Stimulated activated memory B cell treated with anti-CD40 and anti-IgM and Interleukin-4, amounts not matched to agents 10 μg/mL and 1 μg/mL and 100 μg/mL, for 72 hours (primary cell): ENCODE data around the gene CSK.

ENCODE experiments used
- ATAC-seq: fragments of 150-1000 bp; cut with Tn5 transposase; 2 replicates; pipeline ENCODE4 v1.10.0; 2021
- H3K27ac Mint-ChIP-seq: one replicate; pipeline ENCODE4 v1.8.0; 2022; ENCODE audit warnings: mild to moderate bottlenecking, mixed read lengths
- H3K27me3 Mint-ChIP-seq: one replicate; pipeline ENCODE4 v1.8.0; 2022; ENCODE audit warnings: mixed read lengths
- H3K36me3 Mint-ChIP-seq: one replicate; pipeline ENCODE4 v1.8.0; 2022; ENCODE audit warnings: mixed read lengths
- H3K4me1 Mint-ChIP-seq: one replicate; pipeline ENCODE4 v1.8.0; 2022; ENCODE audit warnings: mixed read lengths
- H3K4me3 Mint-ChIP-seq: one replicate; pipeline ENCODE4 v1.8.0; 2022; ENCODE audit warnings: mild to moderate bottlenecking, moderate library complexity, mixed read lengths
- H3K9me3 Mint-ChIP-seq: one replicate; pipeline ENCODE4 v1.8.0; 2022; ENCODE audit warnings: mixed read lengths

Gene CSK

GRCh38 chr15:74816624-74817369 is 34.9 kb downstream of the CSK start:
- H3K9me3 Mint-ChIP-seq: no peaks in the 10 kb centered on the region
- H3K27ac Mint-ChIP-seq: no peak overlapping the region
- H3K4me1 Mint-ChIP-seq: peaks cover 51% of the 10 kb centered on the region
- H3K36me3 Mint-ChIP-seq: no peaks in the 10 kb centered on the region
- H3K4me3 Mint-ChIP-seq: no peak overlapping the region
- ATAC-seq: no peak
- peaks cover 9% of the 10 kb centered on the region for H3K27me3 Mint-ChIP-seq

DNA sequence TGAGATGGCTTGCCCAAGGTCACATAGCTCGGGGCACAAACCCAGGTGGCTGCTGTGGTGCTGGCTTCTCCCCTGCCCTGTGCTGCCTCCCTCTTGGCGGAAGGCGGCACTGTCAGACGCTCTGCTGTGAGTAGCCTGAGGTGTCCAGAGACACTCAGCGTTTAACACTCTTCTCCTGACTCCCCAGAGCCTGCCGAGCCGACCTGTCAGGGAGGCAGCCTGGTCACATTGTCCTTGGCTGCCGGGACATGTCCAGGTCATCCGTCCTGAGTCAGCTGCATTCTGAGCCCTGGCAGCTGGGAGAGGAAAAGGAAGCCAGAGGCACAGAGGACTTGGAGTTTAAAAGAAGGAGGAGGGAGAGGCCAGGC is 35.5 kb downstream of the CSK start:
- no peak overlapping the region for H3K27ac Mint-ChIP-seq

DNA sequence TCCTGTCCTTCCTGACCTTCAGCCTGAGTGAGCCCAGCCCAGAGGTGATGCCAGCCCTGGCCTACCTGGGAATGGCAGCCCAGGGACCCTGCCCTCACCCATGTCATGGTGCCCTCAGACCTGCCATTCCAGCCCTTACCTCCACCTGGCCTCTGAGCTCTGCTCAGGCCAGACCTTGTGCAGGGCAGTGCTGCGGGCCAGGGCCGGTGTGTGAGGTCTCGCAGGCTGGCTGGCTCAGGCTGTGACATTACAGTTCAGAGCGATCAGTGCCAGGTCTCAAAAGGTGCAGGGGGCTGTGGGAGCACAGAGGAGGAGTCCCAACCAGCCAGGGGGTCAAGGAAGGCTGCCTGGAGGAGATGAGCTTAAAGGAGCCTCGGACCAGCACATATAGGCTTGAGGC is 38.2 kb downstream of the CSK start:
- Mint-ChIP-seq H3K36me3 (no peaks in the 10 kb centered on the region), H3K9me3 (no peaks in the 10 kb centered on the region), H3K27ac (peak overlapping the region; percentile 14), H3K4me3 (no peak overlapping the region), H3K4me1 (peaks cover 58% of the 10 kb centered on the region), H3K27me3 (peaks cover 23% of the 10 kb centered on the region)
- no peak for ATAC-seq

More for the DNA sequence above, 35.5 kb downstream of the CSK start:
- Mint-ChIP-seq H3K9me3 (no peaks in the 10 kb centered on the region), H3K36me3 (no peaks in the 10 kb centered on the region), H3K4me3 (no peak overlapping the region), H3K4me1 (peaks cover 56% of the 10 kb centered on the region), H3K27me3 (peaks cover 9% of the 10 kb centered on the region)
- ATAC-seq: no peak

- peak; percentile 86 for ATAC-seq
- H3K4me3 Mint-ChIP-seq: peak overlapping the region; percentile 55
- H3K27me3 Mint-ChIP-seq: peaks cover 33% of the 10 kb centered on the region
- H3K4me1 Mint-ChIP-seq: peaks cover 51% of the 10 kb centered on the region
- H3K9me3 Mint-ChIP-seq: no peaks in the 10 kb centered on the region
- peak overlapping the region; percentile 48 for H3K27ac Mint-ChIP-seq
- no peaks in the 10 kb centered on the region for H3K36me3 Mint-ChIP-seq
Observed at GRCh38 chr15:74821091-74821789, 39.4 kb downstream of the CSK start.

DNA sequence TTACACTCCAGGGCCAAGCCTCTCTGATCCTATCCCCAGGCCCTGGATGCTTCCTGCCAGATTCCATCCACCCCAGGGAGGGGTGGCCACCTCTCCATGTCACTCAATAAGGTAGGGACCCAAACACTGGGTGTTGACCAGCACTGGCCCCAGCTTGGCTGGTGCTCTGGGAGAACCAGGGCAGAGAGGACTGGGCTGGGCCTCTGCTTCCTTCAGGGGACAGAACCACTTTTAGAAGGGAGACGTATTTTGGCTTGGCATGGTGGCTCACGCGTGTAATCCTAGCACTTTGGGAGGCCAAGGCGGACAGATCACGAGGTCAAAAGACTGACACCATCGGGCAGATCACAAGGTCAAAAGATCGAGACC is 39.9 kb downstream of the CSK start:
- Mint-ChIP-seq H3K27ac (peak overlapping the region; percentile 48), H3K27me3 (peaks cover 39% of the 10 kb centered on the region), H3K9me3 (no peaks in the 10 kb centered on the region)

DNA sequence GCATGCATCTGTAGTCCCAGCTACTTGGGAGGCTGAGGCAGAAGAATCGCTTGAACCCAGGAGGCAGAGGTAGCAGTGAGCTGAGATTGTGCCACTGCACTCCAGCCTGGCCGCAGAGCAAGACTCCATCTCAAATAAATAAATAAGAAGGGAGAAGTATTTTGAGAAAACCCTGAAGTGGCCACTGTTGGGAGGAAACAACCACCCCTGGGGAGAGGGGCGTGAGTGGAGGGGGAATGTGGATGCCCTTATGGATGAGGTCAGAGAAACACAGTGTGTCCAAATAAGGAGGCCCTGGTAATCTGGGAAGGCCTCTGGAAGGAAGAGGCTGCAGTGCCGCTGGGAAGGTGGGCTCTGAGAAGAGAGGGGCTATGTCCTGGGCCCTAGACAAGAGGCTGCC is 40.4 kb downstream of the CSK start:
- peaks cover 50% of the 10 kb centered on the region for H3K4me1 Mint-ChIP-seq
- no peaks in the 10 kb centered on the region for H3K36me3 Mint-ChIP-seq
- H3K4me3 Mint-ChIP-seq: no peak overlapping the region
- peaks cover 40% of the 10 kb centered on the region for H3K27me3 Mint-ChIP-seq
- ATAC-seq: no peak
- H3K27ac Mint-ChIP-seq: no peak overlapping the region
- H3K9me3 Mint-ChIP-seq: no peaks in the 10 kb centered on the region

More for the DNA sequence above, 39.9 kb downstream of the CSK start:
- ATAC-seq: no peak
- Mint-ChIP-seq H3K4me1 (peaks cover 54% of the 10 kb centered on the region), H3K36me3 (no peaks in the 10 kb centered on the region), H3K4me3 (no peak overlapping the region)

DNA sequence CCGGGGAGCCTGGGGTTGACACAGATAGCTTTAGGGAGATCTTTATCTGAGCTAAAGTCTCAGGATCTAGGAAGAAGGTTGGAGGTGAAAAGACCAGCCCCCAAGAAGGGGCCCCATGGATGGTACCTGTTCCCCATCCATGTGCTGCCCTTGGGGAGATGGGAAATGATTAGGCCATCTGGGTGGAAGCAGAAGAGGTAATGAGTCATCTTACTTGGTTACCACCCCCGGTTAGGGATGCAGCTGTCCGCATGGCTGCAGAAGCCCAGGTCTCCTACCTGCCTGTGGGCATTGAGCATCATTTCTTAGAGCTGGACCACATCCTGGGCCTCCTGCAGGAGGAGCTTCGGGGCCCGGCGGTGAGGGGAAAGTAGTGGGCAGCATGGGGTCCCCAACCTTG is 41.4 kb downstream of the CSK start:
- H3K4me3 Mint-ChIP-seq: no peak overlapping the region
- no peaks in the 10 kb centered on the region for H3K36me3 Mint-ChIP-seq
- peaks cover 46% of the 10 kb centered on the region for H3K4me1 Mint-ChIP-seq
- no peak overlapping the region for H3K27ac Mint-ChIP-seq
- no peak for ATAC-seq
- no peaks in the 10 kb centered on the region for H3K9me3 Mint-ChIP-seq
- peaks cover 44% of the 10 kb centered on the region for H3K27me3 Mint-ChIP-seq

DNA sequence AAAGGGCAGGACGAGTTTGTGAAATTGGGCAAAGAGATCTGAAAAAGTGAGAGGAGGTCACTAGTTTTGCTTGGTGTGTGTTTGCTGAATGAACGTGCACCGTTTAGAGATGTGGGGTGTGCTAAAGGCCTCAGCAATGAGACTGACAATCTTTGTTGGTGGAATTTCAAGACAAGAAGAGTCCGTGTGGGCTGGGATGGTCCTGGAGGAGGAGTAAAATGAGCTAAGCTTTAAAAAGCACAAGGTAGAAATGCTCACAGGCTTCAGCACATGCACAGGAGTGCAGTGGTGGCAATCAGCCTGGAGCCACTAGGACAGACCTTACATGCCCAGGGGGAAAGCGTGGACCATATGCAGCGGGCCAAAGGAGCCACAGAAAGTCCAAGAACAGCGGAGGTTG is 43.1 kb downstream of the CSK start:
- Mint-ChIP-seq H3K4me1 (peaks cover 30% of the 10 kb centered on the region), H3K27ac (no peak overlapping the region), H3K27me3 (peaks cover 51% of the 10 kb centered on the region), H3K4me3 (no peak overlapping the region), H3K9me3 (no peaks in the 10 kb centered on the region), H3K36me3 (no peaks in the 10 kb centered on the region)
- ATAC-seq: no peak

DNA sequence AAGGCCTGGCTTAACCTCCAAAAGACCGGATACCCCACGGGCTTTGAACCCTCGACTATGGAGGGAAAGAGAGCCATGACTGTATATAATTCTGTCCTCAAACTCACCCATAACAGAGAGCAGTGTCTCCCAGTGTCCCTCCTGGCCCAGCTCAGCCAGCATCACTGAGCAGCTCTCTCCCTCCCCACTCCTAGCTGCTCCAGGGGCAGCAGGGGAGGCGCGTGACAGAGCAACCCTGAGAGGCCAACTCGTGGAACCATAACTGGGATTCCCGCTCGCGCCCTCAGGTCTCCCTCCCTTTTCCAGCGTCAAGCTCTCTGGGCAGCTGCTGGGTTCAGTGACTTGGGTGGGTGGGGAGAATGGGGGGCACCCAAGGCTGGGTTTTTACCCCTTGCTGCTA is 44.0 kb downstream of the CSK start:
- Mint-ChIP-seq H3K27me3 (peaks cover 51% of the 10 kb centered on the region), H3K9me3 (no peaks in the 10 kb centered on the region), H3K4me1 (peaks cover 22% of the 10 kb centered on the region)

DNA sequence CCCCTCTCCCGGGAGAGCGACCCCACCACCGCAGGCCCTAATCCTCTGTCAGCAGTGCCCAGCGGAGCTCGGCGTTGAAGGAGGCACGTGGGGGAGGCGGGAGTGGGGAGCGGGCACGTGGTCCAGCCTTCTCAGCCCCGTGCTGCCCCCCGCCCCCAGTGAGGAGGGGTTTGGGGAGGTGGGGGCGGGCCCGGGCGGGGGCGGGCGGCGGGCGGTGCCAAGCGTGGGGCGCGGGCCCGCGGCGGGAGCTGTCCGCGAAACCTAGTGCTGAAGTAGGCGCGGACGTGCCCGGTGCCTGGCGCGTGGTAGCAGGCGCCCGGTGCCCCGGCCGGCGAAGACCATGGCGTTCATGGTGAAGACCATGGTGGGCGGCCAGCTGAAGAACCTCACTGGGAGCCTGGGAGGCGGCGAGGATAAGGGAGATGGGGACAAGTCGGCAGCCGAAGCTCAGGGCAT is 44.5 kb downstream of the CSK start, which contains the start of gene CPLX3:
Gene CPLX3, plus strand, starts transcription at position 264 of the 456 bp plus-strand sequence. Its CDS starts 77 bp downstream, at position 341.
- Mint-ChIP-seq H3K27me3 (peaks cover 51% of the 10 kb centered on the region), H3K27ac (no peak within 1 kb of the TSS)
- peak; percentile 17 for ATAC-seq

More for the DNA sequence above, 44.0 kb downstream of the CSK start:
- no peak overlapping the region for H3K4me3 Mint-ChIP-seq
- ATAC-seq: no peak
- H3K27ac Mint-ChIP-seq: no peak overlapping the region
- H3K36me3 Mint-ChIP-seq: no peaks in the 10 kb centered on the region

DNA sequence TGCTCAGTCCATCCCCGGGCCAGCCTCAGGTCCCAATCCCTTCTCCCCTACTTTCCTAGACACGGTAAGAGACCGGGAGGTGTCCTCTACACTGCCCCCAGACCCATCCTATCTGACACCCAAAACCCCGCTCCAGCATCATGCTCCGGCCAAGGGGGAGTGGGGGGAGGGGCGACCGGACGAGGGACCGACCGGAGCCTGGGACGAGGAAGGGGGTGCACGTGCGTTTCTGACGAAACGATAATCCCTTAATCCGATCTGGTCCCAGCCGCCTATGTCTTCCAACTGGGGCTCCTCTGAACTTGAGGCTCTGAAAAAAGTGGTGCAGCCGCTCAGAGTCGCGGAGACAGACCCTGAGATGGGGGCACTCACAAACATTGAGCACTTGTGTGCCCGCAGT is 45.0 kb downstream of the CSK start:
- Mint-ChIP-seq H3K9me3 (no peaks in the 10 kb centered on the region), H3K27ac (no peak overlapping the region), H3K4me1 (peaks cover 11% of the 10 kb centered on the region)

More for the DNA sequence above, 44.5 kb downstream of the CSK start, which contains the start of gene CPLX3:
- H3K4me1 Mint-ChIP-seq: peaks cover 16% of the 10 kb centered on the region
- no peak within 1 kb of the TSS for H3K4me3 Mint-ChIP-seq
- no peaks in the 10 kb centered on the region for H3K9me3 Mint-ChIP-seq
- H3K36me3 Mint-ChIP-seq: no peaks in the 10 kb centered on the region

GRCh38 chr15:74827614-74828013 is 45.7 kb downstream of the CSK start:
- H3K27ac Mint-ChIP-seq: no peak overlapping the region
- H3K4me1 Mint-ChIP-seq: peaks cover 6% of the 10 kb centered on the region
- H3K36me3 Mint-ChIP-seq: no peaks in the 10 kb centered on the region
- no peak for ATAC-seq
- no peaks in the 10 kb centered on the region for H3K9me3 Mint-ChIP-seq
- no peak overlapping the region for H3K4me3 Mint-ChIP-seq
- peaks cover 51% of the 10 kb centered on the region for H3K27me3 Mint-ChIP-seq

More for the DNA sequence above, 45.0 kb downstream of the CSK start:
- ATAC-seq: no peak
- H3K4me3 Mint-ChIP-seq: no peak overlapping the region
- peaks cover 51% of the 10 kb centered on the region for H3K27me3 Mint-ChIP-seq
- H3K36me3 Mint-ChIP-seq: no peaks in the 10 kb centered on the region

GRCh38 chr15:74828835-74829234 is 47.0 kb downstream of the CSK start:
- peaks cover 11% of the 10 kb centered on the region for H3K4me1 Mint-ChIP-seq
- no peak overlapping the region for H3K4me3 Mint-ChIP-seq
- H3K27ac Mint-ChIP-seq: no peak overlapping the region
- peaks cover 41% of the 10 kb centered on the region for H3K27me3 Mint-ChIP-seq
- ATAC-seq: no peak
- no peaks in the 10 kb centered on the region for H3K9me3 Mint-ChIP-seq
- no peaks in the 10 kb centered on the region for H3K36me3 Mint-ChIP-seq

DNA sequence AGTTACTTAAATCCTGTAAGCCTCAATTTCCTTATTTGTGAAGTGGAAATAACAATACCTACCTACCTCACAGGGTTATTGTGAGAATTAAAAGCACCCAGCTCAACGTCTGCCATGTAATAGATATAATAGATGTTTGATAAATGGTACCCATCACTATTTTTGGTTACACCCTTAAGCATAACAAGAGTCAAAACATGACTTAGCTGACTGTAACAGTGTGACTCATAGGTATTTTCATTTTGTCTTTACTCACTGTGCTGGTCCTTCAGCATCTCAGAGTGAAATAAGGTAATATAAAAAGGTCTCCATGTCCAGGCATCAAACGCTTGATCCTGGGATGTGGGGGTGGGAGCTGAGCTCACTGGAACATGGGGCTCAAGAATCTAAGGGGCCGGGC is 47.6 kb downstream of the CSK start:
- Mint-ChIP-seq H3K4me1 (peaks cover 11% of the 10 kb centered on the region), H3K27me3 (peaks cover 36% of the 10 kb centered on the region), H3K9me3 (no peaks in the 10 kb centered on the region), H3K27ac (no peak overlapping the region), H3K4me3 (no peak overlapping the region), H3K36me3 (no peaks in the 10 kb centered on the region)
- no peak for ATAC-seq

DNA sequence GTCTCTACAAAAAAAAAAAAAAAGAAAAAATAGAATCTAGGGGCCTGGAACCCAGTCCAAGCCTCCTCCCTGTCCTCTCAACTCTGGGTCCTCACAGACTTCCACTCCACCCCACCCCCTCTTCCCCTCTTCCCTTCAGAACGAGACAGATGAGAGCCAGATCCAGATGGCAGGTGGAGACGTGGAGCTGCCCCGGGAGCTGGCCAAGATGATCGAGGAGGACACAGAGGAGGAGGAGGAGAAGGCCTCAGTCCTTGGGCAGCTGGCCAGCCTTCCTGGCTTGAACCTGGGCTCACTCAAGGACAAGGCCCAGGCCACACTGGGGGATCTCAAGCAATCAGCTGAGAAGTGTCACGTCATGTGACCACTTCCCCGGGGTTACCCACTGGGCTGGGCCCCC is 48.1 kb downstream of the CSK start:
- Mint-ChIP-seq H3K4me3 (no peak overlapping the region), H3K9me3 (no peaks in the 10 kb centered on the region), H3K27me3 (peaks cover 36% of the 10 kb centered on the region), H3K4me1 (peaks cover 14% of the 10 kb centered on the region), H3K27ac (no peak overlapping the region), H3K36me3 (peaks cover 2% of the 10 kb centered on the region)
- ATAC-seq: no peak

DNA sequence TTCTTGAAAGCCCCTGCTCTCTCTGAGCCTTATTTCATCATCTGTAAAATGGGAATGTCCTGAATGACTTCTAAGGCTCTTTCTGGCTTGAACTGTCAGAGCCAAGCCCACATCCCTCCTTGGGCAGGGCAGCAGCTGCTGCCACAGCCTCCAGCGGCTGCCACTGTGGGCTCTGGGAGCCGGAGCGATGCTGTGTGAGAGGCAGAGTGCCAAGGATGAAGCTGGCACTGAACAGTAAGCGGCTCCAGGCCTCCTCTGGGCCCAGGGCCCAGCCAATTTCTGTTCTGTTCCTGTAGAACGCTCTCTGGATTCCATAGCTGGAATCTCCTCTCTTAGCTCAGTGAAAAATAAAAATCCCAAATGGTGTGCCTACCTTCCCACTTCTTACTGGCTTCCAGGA is 49.0 kb downstream of the CSK start:
- peaks cover 23% of the 10 kb centered on the region for H3K4me1 Mint-ChIP-seq
- H3K27ac Mint-ChIP-seq: no peak overlapping the region
- no peaks in the 10 kb centered on the region for H3K9me3 Mint-ChIP-seq
- H3K36me3 Mint-ChIP-seq: peaks cover 9% of the 10 kb centered on the region
- ATAC-seq: no peak
- H3K27me3 Mint-ChIP-seq: peaks cover 30% of the 10 kb centered on the region
- no peak overlapping the region for H3K4me3 Mint-ChIP-seq
